Testis (tissue), 3 donors: ENCODE data around the gene DPH5. TPM values are rescaled to one million over a fixed set of nuclear protein-coding genes. Genes with fewer than 3 reads are reported as not detected.

Experiments used
- DNase-seq: peaks from one replicate; pipeline ENCODE4 v3.0.0-alpha.2; 2019
- H3K27ac ChIP-seq, 2 donors: fragments of 200-600 bp; sonication (generic); one replicate each; pipeline ENCODE4 v1.5.1; 2019
- H3K27me3 ChIP-seq: fragments of 200-600 bp; sonication (generic); one replicate; pipeline ENCODE4 v1.5.1; 2019
- H3K36me3 ChIP-seq: fragments of 200-600 bp; sonication (generic); one replicate; pipeline ENCODE4 v1.5.1; 2017; ENCODE audit warnings: low read depth; ENCODE audit errors: missing control alignments
- H3K4me1 ChIP-seq: fragments of 200-600 bp; sonication (generic); one replicate; pipeline ENCODE4 v1.5.1; 2019
- H3K4me3 ChIP-seq, 2 donors: fragments of 200-600 bp; sonication (generic); one replicate each; pipeline ENCODE4 v1.5.1; 2017 to 2019
- H3K9me3 ChIP-seq: fragments of 200-600 bp; sonication (generic); one replicate; pipeline ENCODE4 v1.5.1; 2017
- POLR2A ChIP-seq: fragments of 450-650 bp; IDR thresholded peaks from one replicate; pipeline ENCODE4 v1.6.1; 2017; ENCODE audit warnings: antibody characterized with exemption, mild to moderate bottlenecking, moderate library complexity
- WGBS, 2 donors: methylation state at CpG; one replicate each; pipeline ENCODE4 v1.1.5; 2018; 5-methylcytosine and 5-hydroxymethylcytosine counted together
- intact Hi-C: fragments of 100-400 bp; cut with DNase I; formaldehyde crosslinking; loops from one replicate; pipeline ENCODE4 v1.15.1; 2023; ENCODE audit warnings: low total_unique reads
- polyA plus RNA-seq: library from polyadenylated mRNA; stranded (reverse); fragments of 350-450 nt; fragmentation: Illumina TruSeq; extraction: RNeasy Lipid Tissue Mini Kit (QIAGEN cat#74804); gene quantifications from one replicate; pipeline ENCODE4 v1.2.3, GENCODE V29; 2014; ENCODE audit warnings: low read depth, low replicate concordance; ENCODE audit not compliant: insufficient read depth
- total RNA-seq, 2 donors: library from RNA; depleted of rRNA; stranded (reverse); fragments of >200 nt; gene quantifications; one replicate each; pipeline ENCODE4 v1.2.3, GENCODE V29; 2016
- TF ChIP-seq, protein P1 (sequence below), 3 experiments: fragments of 450-650 bp in 2 of 3; fragments of 200-600 bp in 1 of 3; sonication (generic) in 1 of 3; IDR thresholded peaks; one replicate each; pipeline ENCODE4 v1.5.1; 2016 to 2019; ENCODE audit warnings: antibody characterized with exemption in 3 of 3, mild to moderate bottlenecking in 2 of 3, moderate library complexity in 1 of 3

DPH5 gene
- total and polyA plus RNA-seq, 3 donors from 2014 or later, result 18.2 to 26.9 (median 25.2) TPM

DNA sequence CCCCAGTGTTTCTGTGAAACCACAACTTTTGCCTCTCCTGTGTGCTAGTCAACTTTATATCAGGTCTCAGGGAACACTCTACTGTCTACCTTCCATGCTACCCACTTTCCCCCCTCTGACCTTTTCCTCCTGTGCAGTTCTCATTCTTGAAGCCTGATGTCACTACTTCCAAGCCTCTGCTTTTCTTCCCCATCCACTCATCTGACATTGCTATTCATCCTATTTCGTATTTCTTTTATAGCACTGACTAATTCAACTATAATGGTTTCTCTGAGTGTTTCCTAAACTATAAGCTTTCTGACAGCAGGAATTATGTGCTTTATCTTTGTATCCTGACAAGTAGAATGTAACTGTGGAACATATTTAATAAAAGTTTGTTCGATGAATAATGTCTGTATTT is 18.2 kb upstream of the DPH5 start:
- Histone ChIP-seq H3K27me3 (no peaks in the 10 kb centered on the region), H3K36me3 (no peaks in the 10 kb centered on the region), H3K27ac (no peak overlapping the region), H3K4me3 (no peak overlapping the region), H3K4me1 (no peaks in the 10 kb centered on the region), H3K9me3 (no peaks in the 10 kb centered on the region)
- TF ChIP-seq, protein P1, sequence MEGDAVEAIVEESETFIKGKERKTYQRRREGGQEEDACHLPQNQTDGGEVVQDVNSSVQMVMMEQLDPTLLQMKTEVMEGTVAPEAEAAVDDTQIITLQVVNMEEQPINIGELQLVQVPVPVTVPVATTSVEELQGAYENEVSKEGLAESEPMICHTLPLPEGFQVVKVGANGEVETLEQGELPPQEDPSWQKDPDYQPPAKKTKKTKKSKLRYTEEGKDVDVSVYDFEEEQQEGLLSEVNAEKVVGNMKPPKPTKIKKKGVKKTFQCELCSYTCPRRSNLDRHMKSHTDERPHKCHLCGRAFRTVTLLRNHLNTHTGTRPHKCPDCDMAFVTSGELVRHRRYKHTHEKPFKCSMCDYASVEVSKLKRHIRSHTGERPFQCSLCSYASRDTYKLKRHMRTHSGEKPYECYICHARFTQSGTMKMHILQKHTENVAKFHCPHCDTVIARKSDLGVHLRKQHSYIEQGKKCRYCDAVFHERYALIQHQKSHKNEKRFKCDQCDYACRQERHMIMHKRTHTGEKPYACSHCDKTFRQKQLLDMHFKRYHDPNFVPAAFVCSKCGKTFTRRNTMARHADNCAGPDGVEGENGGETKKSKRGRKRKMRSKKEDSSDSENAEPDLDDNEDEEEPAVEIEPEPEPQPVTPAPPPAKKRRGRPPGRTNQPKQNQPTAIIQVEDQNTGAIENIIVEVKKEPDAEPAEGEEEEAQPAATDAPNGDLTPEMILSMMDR (IDR thresholded peaks at IDR 0.05), result no peak
- TF ChIP-seq POLR2A, result no peak
- intact Hi-C loops, result no loop called here
- no peak for DNase-seq
- WGBS, 2 donors, result 84 to 90% methylated on average over 2 of the region's 2 CpGs

DNA sequence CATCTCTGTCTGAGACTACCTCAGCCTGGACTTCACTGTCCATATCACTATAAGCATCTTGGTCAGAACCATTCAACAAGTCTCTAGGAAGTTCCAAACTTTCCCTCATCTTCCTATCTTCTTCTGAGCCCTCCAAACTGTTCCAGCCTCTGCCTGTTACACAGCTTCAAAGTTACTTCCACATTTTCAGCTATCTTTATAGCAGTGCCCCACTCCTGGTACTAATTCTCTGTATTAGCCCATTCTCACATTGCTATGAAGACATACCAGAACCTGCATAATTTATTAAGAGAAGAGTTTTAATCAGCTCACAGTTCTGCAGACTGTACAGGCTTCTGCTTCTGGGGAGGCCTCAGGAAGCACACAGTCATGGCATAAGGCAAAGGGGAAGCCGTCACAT is 15.7 kb upstream of the DPH5 start:
- Histone ChIP-seq H3K4me1 (no peaks in the 10 kb centered on the region), H3K9me3 (no peaks in the 10 kb centered on the region), H3K4me3 (no peak overlapping the region), H3K27ac (no peak overlapping the region), H3K36me3 (no peaks in the 10 kb centered on the region), H3K27me3 (no peaks in the 10 kb centered on the region)
- TF ChIP-seq POLR2A, result no peak
- TF ChIP-seq, protein P1 (IDR thresholded peaks at IDR 0.05), result no peak
- DNase-seq, result no peak
- intact Hi-C loops, result no loop called here
- 91 to 100% methylated on average over 1 of the region's 1 CpG for WGBS, 2 donors

DNA sequence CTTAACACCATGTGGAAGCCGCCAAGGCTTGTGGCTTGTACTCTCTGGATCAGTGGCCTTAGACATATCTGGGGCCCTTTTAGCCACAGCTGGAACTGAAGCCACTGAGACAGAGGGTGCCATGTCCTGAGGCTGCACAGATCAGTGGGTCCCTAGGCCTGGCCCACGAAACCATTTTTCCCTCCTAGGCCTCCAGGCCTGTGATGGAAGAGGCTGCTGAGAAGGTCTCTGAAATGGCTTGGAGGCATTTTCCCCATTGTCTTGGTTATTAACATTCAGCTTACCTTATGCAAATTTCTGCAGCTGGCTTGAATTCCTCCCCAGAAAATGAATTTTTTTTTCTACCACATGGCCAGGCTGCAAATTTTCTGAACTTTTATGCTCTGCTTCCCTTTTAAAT is 15.1 kb upstream of the DPH5 start:
- Histone ChIP-seq H3K27me3 (no peaks in the 10 kb centered on the region), H3K4me3 (no peak overlapping the region), H3K9me3 (no peaks in the 10 kb centered on the region), H3K27ac (no peak overlapping the region), H3K4me1 (no peaks in the 10 kb centered on the region), H3K36me3 (no peaks in the 10 kb centered on the region)
- TF ChIP-seq, protein P1 (IDR thresholded peaks at IDR 0.05), result no peak
- TF ChIP-seq POLR2A, result no peak
- DNase-seq, result no peak
- intact Hi-C loops, result no loop called here
- 90 to 100% methylated on average over 1 to 2 of the region's 2 CpGs for WGBS, 2 donors

DNA sequence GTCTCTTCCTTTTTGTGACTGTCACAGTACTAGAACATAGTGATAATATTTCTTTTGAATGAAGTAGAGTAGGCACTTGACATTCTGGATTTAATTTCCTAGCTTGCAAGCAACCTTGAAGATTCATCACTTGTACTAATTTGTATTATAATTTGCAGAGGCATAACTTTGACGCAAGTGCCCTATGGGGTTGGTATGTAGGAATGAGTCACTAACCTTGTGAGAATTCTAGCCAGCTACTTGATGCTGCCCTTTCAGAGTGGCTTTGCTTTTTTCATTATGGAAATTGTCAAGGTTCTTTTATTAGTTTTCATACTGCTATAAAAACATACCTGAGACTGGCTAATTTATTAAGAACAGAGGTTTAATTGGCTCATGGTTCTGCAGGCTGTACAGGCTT is 13.7 kb upstream of the DPH5 start:
- TF ChIP-seq POLR2A, result no peak
- TF ChIP-seq, protein P1 (IDR thresholded peaks at IDR 0.05), result no peak
- WGBS, 2 donors, result 95 to 100% methylated on average over 1 of the region's 1 CpG
- H3K36me3 ChIP-seq, result no peaks in the 10 kb centered on the region
- no peaks in the 10 kb centered on the region for H3K9me3 ChIP-seq
- DNase-seq, result no peak
- no peaks in the 10 kb centered on the region for H3K4me1 ChIP-seq
- no peak overlapping the region for H3K4me3 ChIP-seq
- intact Hi-C loops, result no loop called here
- no peak overlapping the region for H3K27ac ChIP-seq
- H3K27me3 ChIP-seq, result no peaks in the 10 kb centered on the region

DNA sequence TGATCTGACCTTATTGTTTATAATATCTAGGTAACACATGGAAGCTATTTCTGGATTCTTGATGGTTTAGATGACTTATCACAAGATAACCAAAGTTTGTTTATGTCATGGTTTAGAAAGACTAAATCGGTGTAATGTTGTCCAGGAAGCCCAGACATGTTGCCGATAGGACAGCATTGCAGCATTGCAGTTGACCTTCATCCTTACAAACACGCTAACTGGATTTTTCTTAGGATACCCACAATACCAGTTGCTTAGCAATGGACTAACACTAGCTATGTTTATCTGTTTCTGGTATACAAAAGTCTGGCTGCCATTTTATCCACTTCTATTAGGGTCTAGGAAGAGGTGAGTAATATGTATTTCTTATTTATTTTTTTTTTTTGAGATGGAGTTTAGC is 11.7 kb upstream of the DPH5 start:
- Histone ChIP-seq H3K27me3 (no peaks in the 10 kb centered on the region), H3K36me3 (no peaks in the 10 kb centered on the region), H3K4me3 (no peak overlapping the region), H3K27ac (no peak overlapping the region), H3K9me3 (no peaks in the 10 kb centered on the region), H3K4me1 (no peaks in the 10 kb centered on the region)
- intact Hi-C loops, result no loop called here
- DNase-seq, result no peak
- WGBS, 2 donors, result 96 to 97% methylated on average over 3 of the region's 3 CpGs
- TF ChIP-seq POLR2A, result no peak
- TF ChIP-seq, protein P1 (IDR thresholded peaks at IDR 0.05), result no peak
